Cardiac septum (tissue), 1 donor: ENCODE data around the gene IL2RA. TPM values are rescaled to one million over a fixed set of nuclear protein-coding genes. Genes with fewer than 3 reads are reported as not detected.
"Not testable (repeated sequence)": the region's sequence is repeated elsewhere in the genome, so short reads cannot be mapped to it uniquely, and the experiment has no call there.

ENCODE experiments used
- DNase-seq: peaks from one replicate; pipeline ENCODE4 v3.0.0-alpha.2; 2020; ENCODE audit warnings: low spot score
- intact Hi-C: fragments of 100-400 bp; cut with DNase I; formaldehyde crosslinking; loops from one replicate; pipeline ENCODE4 v1.14.0; 2022
- long read RNA-seq: library from polyadenylated mRNA; unstranded; transcript quantifications from one replicate; pipeline ENCODE4 v2.0.0, GENCODE V29; 2021
- total RNA-seq: library from RNA; stranded (reverse); fragmentation: NEBNext Ultra II Directional; extraction: Animal tissue kit (Norgen Biotek cat#: 25700); gene quantifications from one replicate; pipeline ENCODE4 v1.2.1, GENCODE V29; 2021
- donor health status: DM: no; HTN: no; CAD: no.

The IL2RA gene
- 0.73 TPM for total RNA-seq
- long read RNA-seq = 0 reads

DNA sequence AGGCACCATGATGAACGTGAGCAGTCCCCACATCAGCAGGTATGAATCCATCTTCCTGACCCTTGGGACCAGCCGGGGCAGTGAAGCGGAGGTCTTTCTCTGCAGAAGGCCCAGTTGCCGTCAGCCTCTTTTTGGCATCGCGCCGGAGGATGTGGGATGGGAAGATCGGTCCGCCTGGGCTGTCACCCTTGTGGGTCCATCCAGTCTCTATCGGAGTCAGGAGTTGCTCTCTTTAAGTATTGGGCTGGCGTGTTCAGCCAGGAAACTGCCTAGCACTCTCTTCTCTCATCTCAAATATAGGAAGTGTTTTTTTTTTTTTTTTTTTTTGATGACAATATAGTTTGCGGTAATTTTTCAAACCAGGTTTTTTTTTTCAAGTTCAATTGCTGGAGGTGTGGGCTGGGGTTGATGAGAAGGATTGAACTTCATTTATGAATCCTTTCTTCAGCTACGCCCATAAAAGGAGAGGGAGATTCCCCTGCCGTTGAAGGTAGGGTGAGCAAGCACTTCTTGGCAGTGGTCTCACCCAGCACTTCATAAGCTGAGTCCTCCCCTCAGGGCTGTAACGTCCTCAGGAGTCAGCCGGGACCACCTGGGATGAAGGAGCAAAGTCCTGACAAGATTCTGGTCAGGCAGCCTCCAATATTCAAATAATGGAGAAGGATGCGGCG, at the start of gene IL2RA:
Gene IL2RA (minus strand): TSS at position 267 of the 671 bp plus-strand sequence. CDS start 216 bp downstream, at position 51.
- DNase-seq = peak; percentile 55
- intact Hi-C loops = no loop called here

DNA sequence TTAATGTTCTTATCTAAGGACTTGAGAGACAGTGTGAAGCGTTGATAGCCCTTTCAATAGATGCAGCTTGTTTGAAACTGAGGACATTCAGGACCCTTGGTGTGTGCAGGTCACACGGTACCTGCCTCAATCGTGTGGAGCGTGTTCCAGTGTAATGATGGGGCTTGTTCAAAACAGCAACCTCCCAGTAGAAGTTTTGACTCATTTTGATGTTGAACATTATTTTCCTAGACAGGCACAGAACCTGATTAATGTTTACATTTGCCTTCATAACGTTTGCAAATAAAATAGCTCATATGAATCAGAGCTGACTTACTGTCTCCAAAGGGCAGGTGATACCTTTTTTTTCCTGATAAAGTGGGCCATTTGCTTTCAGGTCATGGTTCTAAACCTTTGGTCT, 48.0 kb upstream of the IL2RA start:
- intact Hi-C loops = loop anchor here (5.0 kb wide), 2 partner anchors 37 to 92 kb away; partner anchors contain the start of gene PFKFB3
- DNase-seq = no peak

DNA sequence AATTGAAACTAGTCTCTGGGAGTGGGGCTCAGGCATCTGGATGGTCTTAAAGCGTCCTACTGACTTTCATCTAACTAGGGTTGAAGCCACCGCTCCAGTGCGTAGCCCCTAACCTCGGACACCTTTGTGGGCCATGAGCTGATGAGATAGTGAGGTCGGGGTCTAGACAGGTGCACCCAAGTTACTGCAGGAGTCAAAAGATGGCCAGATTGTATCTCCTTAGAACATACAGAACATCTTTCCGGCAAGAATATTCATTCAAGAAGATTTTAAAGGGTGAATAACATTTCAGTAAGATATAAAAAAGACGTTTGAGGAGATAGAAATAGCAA, 47.2 kb upstream of the IL2RA start:
- no peak for DNase-seq
- intact Hi-C loops = loop anchor here (2.0 kb wide), 1 partner anchor 291 kb away; no protein-coding TSS in a partner anchor

- intact Hi-C loops = loop anchor here (2.0 kb wide), 1 partner anchor 292 kb away; no protein-coding TSS in a partner anchor
- no peak for DNase-seq
Observed at GRCh38 chr10:6108631-6109443, 46.7 kb upstream of the IL2RA start.

DNA sequence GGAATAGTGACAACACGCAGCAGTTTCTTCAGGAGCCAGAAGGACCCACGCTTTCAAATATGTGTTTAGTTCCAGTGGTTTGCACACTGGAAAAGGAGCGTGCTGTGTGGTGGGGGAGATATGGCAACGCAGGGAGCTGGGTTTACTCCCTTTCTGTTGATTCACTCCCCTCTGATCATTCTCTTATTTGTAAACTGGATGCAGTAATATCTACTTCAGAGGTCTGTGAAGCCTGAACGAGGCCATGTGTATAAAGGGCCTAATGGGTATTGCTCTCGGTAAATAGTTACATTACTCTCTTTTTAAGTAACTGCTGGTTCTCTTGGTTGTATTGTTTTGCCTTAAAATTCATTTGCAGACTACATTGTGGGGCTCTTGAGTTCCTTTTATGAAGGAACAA, 45.9 kb upstream of the IL2RA start:
- intact Hi-C loops = loop anchor here (2.0 kb wide), 1 partner anchor 293 kb away; no protein-coding TSS in a partner anchor

DNA sequence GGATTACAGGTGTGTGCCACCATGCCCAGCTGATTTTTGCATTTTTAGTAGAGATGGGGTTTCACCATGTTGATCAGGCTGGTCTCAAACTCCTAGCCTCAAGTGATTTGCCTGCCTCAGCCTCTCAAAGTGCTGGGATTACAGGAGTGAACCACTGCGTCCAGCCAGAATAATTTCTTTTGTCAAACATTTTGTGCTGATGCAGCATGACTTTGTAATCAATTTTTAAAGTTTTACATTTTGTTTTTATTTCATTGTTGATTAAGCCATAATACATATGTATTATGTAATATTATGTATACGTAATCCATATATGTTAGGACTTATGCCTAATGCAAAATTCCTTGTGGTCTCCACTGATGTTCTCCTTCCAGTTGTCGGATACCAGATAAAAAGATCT, 45.4 kb upstream of the IL2RA start:
- intact Hi-C loops = loop anchor here (2.0 kb wide), 1 partner anchor 293 kb away; no protein-coding TSS in a partner anchor
- DNase-seq = not testable (repeated sequence)

More for the DNA sequence above, 45.9 kb upstream of the IL2RA start:
- no peak for DNase-seq

DNA sequence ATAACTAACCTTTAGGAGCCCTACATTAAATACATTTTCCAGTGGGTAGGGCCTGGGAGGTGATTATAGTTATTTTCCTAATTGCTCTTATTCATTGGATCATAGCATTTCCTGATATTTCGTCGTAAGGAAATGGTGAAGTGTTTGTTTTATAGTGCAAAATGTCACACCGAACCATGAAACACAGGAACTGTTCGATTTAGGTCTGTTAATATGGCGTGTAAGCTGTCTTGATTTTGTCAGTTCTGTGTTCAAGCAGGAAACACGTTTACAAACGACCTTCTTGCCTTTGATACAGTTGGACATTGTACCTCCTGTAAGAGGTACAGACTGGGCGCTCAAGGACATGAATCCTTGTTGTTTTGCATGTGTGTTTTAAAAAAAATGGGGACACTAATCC, 41.4 kb upstream of the IL2RA start:
- intact Hi-C loops = no loop called here
- DNase-seq = no peak

- intact Hi-C loops = no loop called here
- no peak for DNase-seq
Observed at GRCh38 chr10:6102128-6102527, 40.0 kb upstream of the IL2RA start.

- intact Hi-C loops = no loop called here
- no peak for DNase-seq
Observed at GRCh38 chr10:6101181-6101580, 39.0 kb upstream of the IL2RA start.

DNA sequence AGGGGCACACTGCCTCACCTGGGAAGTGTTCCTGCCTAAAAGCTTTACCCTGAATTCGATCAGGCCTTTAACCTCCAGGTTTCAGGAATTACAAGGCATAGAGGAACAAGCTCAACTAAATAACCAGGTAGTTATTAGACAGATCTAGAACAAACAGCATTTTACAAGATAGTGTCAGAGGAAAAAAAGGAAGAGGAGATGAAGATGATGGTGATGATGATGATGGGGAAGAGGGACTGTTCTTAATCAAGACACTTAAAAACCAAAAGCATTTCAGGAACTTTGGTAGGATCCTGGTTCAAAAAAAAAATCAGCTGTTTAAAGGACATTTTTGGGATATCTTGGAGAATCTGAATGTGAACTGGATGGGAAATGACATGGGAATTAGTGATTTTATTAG, 38.2 kb upstream of the IL2RA start:
- intact Hi-C loops = no loop called here
- no peak for DNase-seq

DNA sequence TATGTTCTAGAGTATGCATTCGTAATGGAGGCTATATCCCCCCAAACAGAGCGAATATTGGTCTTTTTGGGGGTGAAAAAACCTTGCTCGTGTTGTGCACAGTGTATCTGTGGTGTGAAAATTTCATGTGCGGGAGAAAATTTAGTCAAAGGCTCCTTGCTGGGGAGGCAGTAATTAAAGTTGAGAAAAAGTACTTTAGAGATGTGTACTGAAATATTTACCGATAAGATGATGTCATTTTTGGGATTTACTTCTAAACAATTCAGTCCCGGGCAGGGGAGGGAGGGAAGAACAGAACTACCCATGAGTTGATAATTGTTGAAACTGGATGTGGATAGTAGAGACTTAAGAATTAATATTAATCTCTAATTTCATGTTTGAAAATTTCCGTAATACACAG, 36.0 kb upstream of the IL2RA start:
- intact Hi-C loops = no loop called here
- no peak for DNase-seq

- no peak for DNase-seq
- intact Hi-C loops = no loop called here
Observed at GRCh38 chr10:6097063-6097462, 34.9 kb upstream of the IL2RA start.

GRCh38 chr10:6095810-6096570, 33.8 kb upstream of the IL2RA start:
- intact Hi-C loops = no loop called here
- no peak for DNase-seq

GRCh38 chr10:6092731-6093130, 30.6 kb upstream of the IL2RA start:
- intact Hi-C loops = no loop called here
- DNase-seq = no peak

GRCh38 chr10:6091630-6092029, 29.5 kb upstream of the IL2RA start:
- no peak for DNase-seq
- intact Hi-C loops = no loop called here

- intact Hi-C loops = loop anchor here (2.0 to 5.0 kb wide), 4 partner anchors 77 to 313 kb away; partner anchors contain the start of gene PFKFB3
- DNase-seq = no peak
Observed at GRCh38 chr10:6089334-6090219, 27.4 kb upstream of the IL2RA start.

DNA sequence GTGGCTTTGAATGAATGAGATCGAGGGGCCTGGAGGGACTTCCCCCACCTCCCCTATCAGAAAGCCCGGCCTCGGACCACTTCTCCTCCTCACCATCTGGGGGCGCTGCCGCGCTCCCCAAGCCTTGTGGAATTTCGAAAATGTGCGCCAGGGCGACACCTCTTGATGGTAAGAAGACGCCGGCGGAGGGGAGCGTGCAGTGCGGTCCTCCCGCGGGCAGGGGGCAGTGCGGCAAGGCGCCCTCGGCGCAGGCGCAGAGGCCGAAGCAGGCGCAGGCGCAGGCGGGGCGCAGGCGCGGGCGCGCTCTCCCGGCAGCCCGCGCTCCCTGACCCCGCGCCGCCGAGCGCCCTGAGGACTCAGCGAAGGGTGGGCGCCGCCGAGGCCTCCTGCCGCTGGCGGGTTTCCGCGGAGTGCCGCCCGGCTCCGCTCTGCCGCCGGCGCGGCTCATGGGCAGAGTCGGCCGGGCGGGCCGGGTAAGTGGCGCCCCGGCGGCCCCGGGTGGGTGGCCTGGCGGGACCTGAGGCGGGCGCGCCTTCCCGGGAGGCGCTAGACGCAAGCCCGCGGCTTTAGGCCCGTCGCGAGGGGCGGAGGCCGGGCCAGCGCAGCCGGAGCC, 26.7 kb upstream of the IL2RA start, which contains the start of gene RBM17:
Gene RBM17 (plus strand): TSS at position 314 of the 613 bp plus-strand sequence. CDS start 8,032 bp downstream, outside the sequence.
- peak; percentile 98 for DNase-seq
- intact Hi-C loops = loop anchor here (2.0 to 5.0 kb wide), 4 partner anchors 77 to 313 kb away; partner anchors contain the start of gene PFKFB3
